Measurements from ENCODE around the gene BRD2.

BRD2 gene

DNA sequence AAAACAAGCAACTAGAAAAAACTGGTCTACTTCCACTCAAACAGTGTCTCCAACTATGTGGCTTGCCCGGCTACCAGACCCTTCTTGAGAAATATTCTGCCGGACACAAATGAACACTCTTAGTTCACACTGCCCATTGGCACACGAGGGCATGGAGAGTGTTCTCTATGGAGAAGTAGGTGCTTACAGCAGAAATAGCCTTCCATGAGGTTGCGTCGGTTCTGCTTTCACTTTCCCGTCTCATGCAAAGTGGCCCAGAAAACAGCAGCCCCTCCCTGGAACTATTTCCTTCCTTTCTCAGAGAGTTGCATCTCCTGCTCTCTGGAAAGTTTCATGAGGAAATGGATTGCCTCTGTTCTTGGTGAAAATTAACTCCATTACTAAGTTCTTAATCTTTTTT is 50.5 kb downstream of the BRD2 start:
- Mint-ChIP-seq H3K9me3 (no peaks in the 10 kb centered on the region), H3K27me3 (peaks cover 2% of the 10 kb centered on the region), H3K27ac (peak overlapping the region; percentile 90), H3K4me1 (peaks cover 39% of the 10 kb centered on the region), H3K4me3 (peak overlapping the region; percentile 82), H3K36me3 (no peaks in the 10 kb centered on the region)

DNA sequence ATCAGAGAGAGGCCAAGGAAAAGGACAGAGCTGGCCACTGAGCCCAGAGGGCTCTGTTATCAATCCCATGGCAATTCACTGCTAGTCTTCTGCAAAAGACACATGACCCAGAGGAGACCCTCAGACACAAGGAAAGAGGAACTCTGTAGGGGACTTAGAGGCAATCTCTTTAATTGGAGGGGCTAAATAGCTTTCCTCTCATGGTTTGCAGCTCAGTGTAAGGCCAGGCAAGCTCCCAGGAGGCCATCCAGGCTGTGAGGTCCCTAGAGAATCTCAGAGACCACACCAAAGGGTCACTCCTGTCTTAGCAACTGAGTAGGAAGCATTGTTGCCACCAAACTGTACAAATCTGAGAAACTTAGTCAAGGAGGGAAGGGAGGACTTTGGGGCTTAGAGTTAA is 51.0 kb downstream of the BRD2 start:
- H3K4me3 Mint-ChIP-seq = peak overlapping the region; percentile 82
- H3K27me3 Mint-ChIP-seq = peaks cover 2% of the 10 kb centered on the region
- no peaks in the 10 kb centered on the region for H3K9me3 Mint-ChIP-seq
- peaks cover 39% of the 10 kb centered on the region for H3K4me1 Mint-ChIP-seq
- H3K27ac Mint-ChIP-seq = peak overlapping the region; percentile 90
- no peaks in the 10 kb centered on the region for H3K36me3 Mint-ChIP-seq

DNA sequence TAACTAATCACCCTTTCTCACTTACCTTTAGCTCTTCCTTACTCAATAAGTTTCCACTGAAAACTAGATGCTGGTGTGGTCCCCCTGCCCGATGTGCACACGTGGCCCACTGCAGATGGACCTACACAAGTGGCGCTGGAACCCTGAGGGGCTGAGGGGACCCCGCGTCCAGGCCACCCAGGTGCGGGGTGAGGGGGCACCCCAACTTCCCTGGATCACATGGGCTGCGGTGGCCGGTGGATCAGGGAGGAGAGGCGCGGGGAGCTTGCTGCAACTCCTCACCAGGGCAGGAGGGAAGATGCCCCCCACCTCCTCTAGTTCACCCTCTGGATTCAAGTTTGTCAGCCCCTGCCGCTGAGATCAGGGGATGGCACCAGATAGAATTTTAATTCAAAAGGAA is 53.5 kb downstream of the BRD2 start:
- no peaks in the 10 kb centered on the region for H3K27me3 Mint-ChIP-seq
- no peaks in the 10 kb centered on the region for H3K36me3 Mint-ChIP-seq
- H3K27ac Mint-ChIP-seq = no peak overlapping the region
- H3K9me3 Mint-ChIP-seq = no peaks in the 10 kb centered on the region
- H3K4me1 Mint-ChIP-seq = peaks cover 33% of the 10 kb centered on the region
- H3K4me3 Mint-ChIP-seq = no peak overlapping the region

DNA sequence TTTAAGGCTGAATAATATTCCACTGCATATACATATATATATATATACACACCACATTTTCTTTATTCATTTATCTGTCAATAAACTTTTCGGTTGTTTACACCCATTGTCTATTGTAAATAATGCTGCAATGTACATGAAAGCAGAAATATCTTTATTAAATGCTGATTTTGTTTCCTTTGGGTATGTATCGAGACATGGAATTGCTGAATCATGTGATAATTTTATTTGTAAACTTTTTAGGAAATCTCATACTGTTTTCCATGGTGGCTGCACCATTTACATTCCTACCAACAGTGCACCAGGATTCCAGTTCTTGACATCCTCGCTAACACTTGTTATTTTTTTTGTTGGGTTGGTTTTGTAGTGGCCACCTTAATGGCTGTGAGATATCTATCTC is 55.1 kb downstream of the BRD2 start:
- Mint-ChIP-seq H3K4me1 (peaks cover 19% of the 10 kb centered on the region), H3K9me3 (no peaks in the 10 kb centered on the region), H3K4me3 (no peak overlapping the region), H3K27me3 (no peaks in the 10 kb centered on the region), H3K36me3 (no peaks in the 10 kb centered on the region), H3K27ac (no peak overlapping the region)

DNA sequence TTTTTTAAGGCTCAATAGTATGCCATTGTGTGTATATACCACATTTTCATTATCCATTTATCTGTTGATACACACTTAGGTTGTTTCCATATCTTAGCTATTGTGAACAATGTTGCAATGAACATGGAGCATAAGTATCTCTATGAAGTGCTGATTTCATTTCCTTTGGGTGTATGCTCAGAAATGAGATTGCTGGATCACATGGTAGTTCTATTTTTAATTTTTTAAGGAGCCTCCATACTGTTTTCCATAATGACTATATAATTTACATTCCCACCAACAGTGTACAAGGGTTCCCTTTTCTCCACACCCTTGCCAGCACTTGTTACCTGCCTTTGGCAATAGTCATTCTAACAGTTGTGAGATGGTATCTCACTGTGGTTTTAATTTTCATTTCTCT is 56.1 kb downstream of the BRD2 start:
- H3K9me3 Mint-ChIP-seq = no peaks in the 10 kb centered on the region
- no peak overlapping the region for H3K27ac Mint-ChIP-seq
- no peaks in the 10 kb centered on the region for H3K36me3 Mint-ChIP-seq
- H3K4me1 Mint-ChIP-seq = peaks cover 9% of the 10 kb centered on the region
- no peak overlapping the region for H3K4me3 Mint-ChIP-seq
- no peaks in the 10 kb centered on the region for H3K27me3 Mint-ChIP-seq

DNA sequence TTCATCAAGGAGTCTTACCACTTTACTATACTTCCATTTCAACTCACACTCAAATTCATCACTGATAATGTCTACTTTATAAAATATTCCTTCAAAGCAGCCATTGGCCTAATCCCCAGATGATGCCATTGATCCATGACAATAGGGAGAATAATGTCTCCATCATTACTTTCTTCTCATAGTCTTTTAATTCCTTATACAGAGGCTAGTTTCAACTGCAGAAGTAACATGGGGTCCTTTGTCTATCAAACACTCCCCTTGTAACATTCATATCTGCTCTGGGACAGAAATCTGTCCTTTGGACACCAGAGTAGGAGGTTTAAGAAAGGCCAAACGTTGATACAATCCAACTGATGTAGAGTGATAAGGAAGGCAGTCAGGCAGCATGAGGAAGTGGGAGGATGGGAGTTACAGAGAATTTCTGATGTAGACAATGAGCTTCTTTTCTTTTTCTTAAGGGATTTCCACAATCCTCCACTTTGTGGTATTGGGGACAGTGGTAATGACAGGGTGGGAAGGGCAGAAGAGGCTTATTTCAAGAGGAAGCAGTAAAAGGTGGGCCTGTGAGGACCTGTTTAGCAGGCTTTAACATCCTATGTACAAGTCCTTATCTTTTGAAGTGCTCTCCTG is 59.9 kb downstream of the BRD2 start:
- H3K36me3 Mint-ChIP-seq = no peaks in the 10 kb centered on the region
- H3K4me3 Mint-ChIP-seq = no peak overlapping the region
- H3K27me3 Mint-ChIP-seq = no peaks in the 10 kb centered on the region
- H3K4me1 Mint-ChIP-seq = no peaks in the 10 kb centered on the region
- H3K27ac Mint-ChIP-seq = no peak overlapping the region
- no peaks in the 10 kb centered on the region for H3K9me3 Mint-ChIP-seq

DNA sequence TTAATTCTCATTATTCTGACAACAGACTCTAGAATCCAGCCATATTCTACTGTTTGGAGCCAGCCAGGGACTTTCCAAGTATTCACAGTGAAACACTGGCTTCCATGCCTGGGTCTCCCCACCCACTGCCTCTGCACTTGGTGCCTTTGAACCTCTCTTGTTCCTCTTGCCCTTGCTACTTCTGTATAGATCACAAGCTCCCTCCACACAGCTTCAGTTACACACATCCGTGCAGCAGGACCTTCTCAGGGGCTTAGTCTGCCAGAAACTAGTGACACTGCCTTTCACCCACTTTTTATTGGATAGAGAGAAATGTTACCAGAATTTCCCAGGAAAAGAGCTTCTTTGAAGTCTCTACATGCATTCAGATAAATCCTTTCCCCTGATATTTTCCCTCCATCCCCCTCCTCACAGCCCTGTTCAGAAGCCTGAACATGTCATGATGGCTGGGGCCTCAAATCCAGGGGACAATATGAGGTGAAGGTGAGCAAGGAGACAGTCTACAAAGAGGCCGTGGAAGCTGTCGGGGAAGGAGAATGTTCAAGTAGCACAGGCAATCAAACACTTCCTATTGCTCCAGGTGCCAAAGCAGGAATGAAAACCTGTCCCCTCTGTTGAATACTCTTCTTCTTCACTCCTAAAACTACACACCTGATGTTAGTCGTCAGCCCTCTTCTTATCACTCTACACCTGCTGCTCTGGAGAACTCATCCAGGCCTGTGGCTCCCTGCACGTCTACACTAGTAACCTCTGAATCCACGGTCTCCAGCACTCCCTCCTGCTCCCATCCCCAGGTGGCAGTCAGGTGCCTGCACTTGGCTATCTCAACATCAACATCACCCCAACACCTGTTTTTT is 61.2 kb downstream of the BRD2 start:
- Mint-ChIP-seq H3K4me3 (no peak overlapping the region), H3K4me1 (no peaks in the 10 kb centered on the region), H3K27ac (no peak overlapping the region), H3K9me3 (no peaks in the 10 kb centered on the region), H3K27me3 (peaks cover 3% of the 10 kb centered on the region), H3K36me3 (no peaks in the 10 kb centered on the region)

DNA sequence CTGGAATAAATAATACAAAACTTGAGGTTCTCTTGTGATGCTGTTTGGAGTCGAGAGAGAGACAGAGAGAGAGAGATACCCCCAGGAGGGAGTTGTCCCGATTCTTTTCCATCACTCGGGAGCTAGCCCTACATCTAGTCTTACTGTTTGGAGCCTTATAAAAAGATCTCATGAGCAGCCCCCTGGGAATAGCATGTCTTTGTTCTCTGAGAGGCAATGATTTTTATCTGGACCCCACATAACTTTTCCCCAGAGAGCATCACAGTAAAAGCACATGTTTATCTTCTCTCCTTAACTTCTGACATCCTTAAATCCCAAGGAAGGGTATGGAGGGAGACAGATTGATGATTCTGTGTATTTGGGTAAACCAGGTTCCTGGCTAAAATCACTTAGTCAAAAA is 61.9 kb downstream of the BRD2 start:
- Mint-ChIP-seq H3K36me3 (peaks cover under 1% of the 10 kb centered on the region), H3K4me3 (no peak overlapping the region), H3K9me3 (peaks cover 4% of the 10 kb centered on the region), H3K4me1 (no peaks in the 10 kb centered on the region), H3K27me3 (peaks cover 7% of the 10 kb centered on the region), H3K27ac (no peak overlapping the region)

Data from activated naive CD4-positive, alpha-beta T cell treated with anti-CD3 and anti-CD28 coated beads, Interleukin-2, amount 50 U/mL, for 24 hours (primary cell).